Progenitor cell of endocrine pancreas (in vitro differentiated cells): Measurements from ENCODE around the gene KIAA1755. TPM values are rescaled to one million over a fixed set of nuclear protein-coding genes. Genes with fewer than 3 reads are reported as not detected.

ENCODE experiments used
- DNase-seq: peaks from one replicate; pipeline ENCODE4 v3.0.0; 2021; ENCODE audit warnings: low spot score; ENCODE audit not compliant: unreplicated experiment
- H3K27ac Mint-ChIP-seq: 2 replicates; pipeline ENCODE4 v1.8.0; 2021; ENCODE audit warnings: mild to moderate bottlenecking, moderate library complexity, mixed read lengths
- H3K27me3 Mint-ChIP-seq: 2 replicates; pipeline ENCODE4 v1.8.0; 2021; ENCODE audit warnings: mixed read lengths
- H3K36me3 Mint-ChIP-seq: 2 replicates; pipeline ENCODE4 v1.8.0; 2022; ENCODE audit warnings: mixed read lengths; ENCODE audit not compliant: insufficient read depth
- H3K4me1 Mint-ChIP-seq: 2 replicates; pipeline ENCODE4 v1.8.0; 2021; ENCODE audit warnings: low read depth, mixed read lengths
- H3K4me3 Mint-ChIP-seq: 2 replicates; pipeline ENCODE4 v1.8.0; 2021; ENCODE audit warnings: low read depth, mild to moderate bottlenecking, moderate library complexity, mixed read lengths
- H3K9me3 Mint-ChIP-seq: 2 replicates; pipeline ENCODE4 v1.8.0; 2021; ENCODE audit warnings: low read depth, mixed read lengths
- total RNA-seq: library from RNA; stranded (reverse); gene quantifications from 2 replicates; pipeline ENCODE4 v1.2.1, GENCODE V29; 2021
- TF ChIP-seq, protein P1 (sequence below): fragments of 200-600 bp; sonication (generic); IDR thresholded peaks from one replicate; pipeline ENCODE4 v1.5.0; 2021; ENCODE audit warnings: antibody characterized with exemption, mild to moderate bottlenecking; ENCODE audit not compliant: unreplicated experiment

KIAA1755 gene
- total RNA-seq, 1 donor from 2014 or later: 0.29 TPM

DNA sequence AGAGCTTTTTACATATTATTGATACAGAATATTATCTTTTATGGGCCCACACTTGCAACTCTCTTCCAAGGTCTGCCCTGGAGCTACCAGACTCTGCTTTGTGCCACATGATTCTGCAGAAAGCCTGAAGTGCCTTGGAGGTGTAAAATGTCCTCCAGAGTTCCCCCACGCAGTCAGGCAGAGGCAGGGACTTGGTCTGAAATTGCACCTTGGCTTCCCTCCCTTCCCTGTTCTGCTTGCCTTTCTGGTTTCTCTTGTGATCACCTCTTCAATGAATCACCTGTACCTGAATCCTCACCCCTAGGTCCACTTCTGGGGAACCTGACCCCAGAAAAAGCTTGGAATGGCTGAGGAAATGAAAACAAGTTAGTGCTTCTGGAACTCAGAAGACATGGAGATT lies 52.4 kb downstream of the KIAA1755 start:
- Mint-ChIP-seq H3K27me3 (peaks cover 6% of the 10 kb centered on the region), H3K9me3 (peaks cover 4% of the 10 kb centered on the region), H3K36me3 (no peaks in the 10 kb centered on the region), H3K4me1 (no peaks in the 10 kb centered on the region), H3K4me3 (no peak overlapping the region), H3K27ac (no peak overlapping the region)
- no peak for DNase-seq
- TF ChIP-seq, protein P1, sequence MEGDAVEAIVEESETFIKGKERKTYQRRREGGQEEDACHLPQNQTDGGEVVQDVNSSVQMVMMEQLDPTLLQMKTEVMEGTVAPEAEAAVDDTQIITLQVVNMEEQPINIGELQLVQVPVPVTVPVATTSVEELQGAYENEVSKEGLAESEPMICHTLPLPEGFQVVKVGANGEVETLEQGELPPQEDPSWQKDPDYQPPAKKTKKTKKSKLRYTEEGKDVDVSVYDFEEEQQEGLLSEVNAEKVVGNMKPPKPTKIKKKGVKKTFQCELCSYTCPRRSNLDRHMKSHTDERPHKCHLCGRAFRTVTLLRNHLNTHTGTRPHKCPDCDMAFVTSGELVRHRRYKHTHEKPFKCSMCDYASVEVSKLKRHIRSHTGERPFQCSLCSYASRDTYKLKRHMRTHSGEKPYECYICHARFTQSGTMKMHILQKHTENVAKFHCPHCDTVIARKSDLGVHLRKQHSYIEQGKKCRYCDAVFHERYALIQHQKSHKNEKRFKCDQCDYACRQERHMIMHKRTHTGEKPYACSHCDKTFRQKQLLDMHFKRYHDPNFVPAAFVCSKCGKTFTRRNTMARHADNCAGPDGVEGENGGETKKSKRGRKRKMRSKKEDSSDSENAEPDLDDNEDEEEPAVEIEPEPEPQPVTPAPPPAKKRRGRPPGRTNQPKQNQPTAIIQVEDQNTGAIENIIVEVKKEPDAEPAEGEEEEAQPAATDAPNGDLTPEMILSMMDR: no peak

DNA sequence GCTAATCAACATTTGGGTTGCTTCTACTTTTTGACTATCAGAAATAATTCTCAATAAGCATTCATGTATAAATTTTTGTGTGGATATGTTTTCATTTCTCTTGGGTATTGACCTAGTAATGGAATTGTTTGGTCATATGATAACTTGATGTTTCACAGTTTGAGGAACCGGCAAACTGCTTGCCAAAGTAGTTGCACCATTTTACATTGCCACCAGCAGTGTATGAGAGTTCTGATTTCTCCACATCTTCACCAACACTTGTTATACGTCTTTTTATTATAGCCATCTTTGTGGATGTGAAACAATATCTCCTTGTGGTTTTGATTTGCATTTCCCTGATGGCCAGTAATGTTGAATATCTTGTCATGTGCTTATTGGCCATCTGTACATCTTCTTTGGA lies 52.9 kb downstream of the KIAA1755 start:
- TF ChIP-seq, protein P1: no peak

DNA sequence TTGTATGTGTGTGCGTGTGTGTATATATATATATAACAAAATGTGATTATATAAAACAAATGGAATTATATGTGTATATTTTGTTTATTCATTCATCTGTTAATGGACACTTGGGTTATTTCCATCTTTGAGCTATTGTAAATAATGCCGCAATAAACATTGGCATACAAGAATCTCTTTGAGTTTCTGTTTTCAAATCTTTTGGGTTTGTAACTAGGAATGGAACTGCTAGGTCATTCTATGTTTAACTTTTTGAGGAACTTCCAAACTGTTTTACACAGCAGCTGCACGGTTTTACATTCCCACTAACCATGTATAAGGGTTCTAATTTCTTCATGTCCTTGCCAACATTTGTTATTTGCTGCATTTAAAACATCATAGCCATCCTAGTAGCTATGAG lies 55.5 kb downstream of the KIAA1755 start:
- Mint-ChIP-seq H3K27ac (no peak overlapping the region), H3K9me3 (peaks cover 4% of the 10 kb centered on the region), H3K27me3 (peaks cover 6% of the 10 kb centered on the region), H3K4me3 (no peak overlapping the region), H3K36me3 (no peaks in the 10 kb centered on the region), H3K4me1 (no peaks in the 10 kb centered on the region)
- TF ChIP-seq, protein P1: no peak
- no peak for DNase-seq

More for the DNA sequence above, 52.9 kb downstream of the KIAA1755 start:
- no peak overlapping the region for H3K4me3 Mint-ChIP-seq
- H3K4me1 Mint-ChIP-seq: no peaks in the 10 kb centered on the region
- no peak overlapping the region for H3K27ac Mint-ChIP-seq
- H3K9me3 Mint-ChIP-seq: peaks cover 4% of the 10 kb centered on the region
- DNase-seq: no peak
- H3K27me3 Mint-ChIP-seq: peaks cover 6% of the 10 kb centered on the region
- no peaks in the 10 kb centered on the region for H3K36me3 Mint-ChIP-seq

DNA sequence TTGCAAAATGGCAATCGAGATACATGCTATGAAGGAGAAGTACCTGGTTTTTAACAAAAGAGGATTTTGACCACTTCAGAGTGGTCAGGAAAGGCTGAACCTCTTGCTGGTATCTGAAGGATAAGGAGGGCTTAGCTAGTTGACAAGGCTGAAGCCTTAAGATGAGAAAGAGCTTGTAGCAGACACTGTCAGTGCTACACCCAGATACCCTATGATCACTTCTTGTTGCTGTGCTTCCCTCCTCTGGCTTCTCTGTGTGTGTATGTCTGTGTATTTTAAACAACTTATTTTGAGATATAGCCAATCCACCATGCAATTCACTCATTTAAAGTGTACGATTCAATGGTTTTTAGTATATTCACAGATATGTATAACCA lies 56.6 kb downstream of the KIAA1755 start:
- TF ChIP-seq, protein P1: no peak
- no peak for DNase-seq
- H3K27me3 Mint-ChIP-seq: peaks cover 6% of the 10 kb centered on the region
- peaks cover 4% of the 10 kb centered on the region for H3K9me3 Mint-ChIP-seq
- H3K36me3 Mint-ChIP-seq: no peaks in the 10 kb centered on the region
- no peaks in the 10 kb centered on the region for H3K4me1 Mint-ChIP-seq
- H3K27ac Mint-ChIP-seq: no peak overlapping the region
- H3K4me3 Mint-ChIP-seq: no peak overlapping the region

DNA sequence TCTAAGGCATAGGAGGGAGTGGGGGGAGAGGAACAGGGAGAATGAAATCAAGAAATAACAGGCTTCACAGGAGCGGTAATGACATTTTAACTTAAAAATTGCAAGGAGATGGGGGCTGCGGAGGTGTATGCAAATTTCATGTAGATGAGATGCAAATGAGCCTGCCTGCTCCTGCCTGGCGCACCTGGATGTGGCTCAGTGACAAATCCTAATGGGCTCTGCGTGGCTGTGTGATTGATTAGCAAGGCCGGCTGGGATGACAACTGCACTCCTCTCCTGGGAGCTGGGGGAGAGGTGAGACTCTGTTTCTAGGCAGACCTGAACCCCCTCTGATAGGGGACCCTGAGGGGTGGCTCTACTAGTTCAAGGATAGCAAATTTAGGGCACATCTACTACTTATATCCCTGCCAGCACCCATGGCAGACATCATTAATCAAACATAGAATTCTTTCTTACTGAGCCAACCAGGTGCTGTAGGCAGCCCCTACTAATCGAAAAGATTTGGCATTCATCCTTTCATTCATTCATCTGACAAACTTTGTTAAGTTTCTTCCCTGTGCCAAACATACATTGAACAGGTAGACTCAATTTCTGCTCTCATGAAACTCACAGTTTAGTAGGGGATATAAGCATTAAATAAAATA lies 57.1 kb downstream of the KIAA1755 start:
- Mint-ChIP-seq H3K36me3 (no peaks in the 10 kb centered on the region), H3K4me3 (no peak overlapping the region), H3K4me1 (no peaks in the 10 kb centered on the region), H3K27ac (no peak overlapping the region), H3K9me3 (peaks cover 4% of the 10 kb centered on the region), H3K27me3 (peaks cover 3% of the 10 kb centered on the region)
- TF ChIP-seq, protein P1: no peak
- no peak for DNase-seq
